Osteoblast (primary cell): Measurements from ENCODE around the gene FAM120AOS. TPM values are rescaled to one million over a fixed set of nuclear protein-coding genes. Genes with fewer than 3 reads are reported as not detected.
"Not testable (repeated sequence)": the region's sequence is repeated elsewhere in the genome, so short reads cannot be mapped to it uniquely, and the experiment has no call there.

Experiments
- DNase-seq: peaks from one replicate; pipeline ENCODE4 v3.0.0; 2011; ENCODE audit warnings: low spot score, mixed read lengths; ENCODE audit not compliant: insufficient read length; ENCODE audit errors: missing footprints
- H2AFZ ChIP-seq: 2 replicates; pipeline ENCODE4 v1.6.0; 2011; ENCODE audit warnings: mild to moderate bottlenecking, low read length
- H3K27ac ChIP-seq: 2 replicates; pipeline ENCODE4 v1.5.1; 2011; ENCODE audit warnings: mild to moderate bottlenecking, low read depth, low read length, moderate library complexity
- H3K27me3 ChIP-seq: 2 replicates; pipeline ENCODE4 v1.6.0; 2012; ENCODE audit warnings: mild to moderate bottlenecking, control low read depth, inconsistent platforms, low read length, moderate library complexity; ENCODE audit not compliant: insufficient read depth
- H3K36me3 ChIP-seq: 2 replicates; pipeline ENCODE4 v1.5.1; 2011; ENCODE audit warnings: mild to moderate bottlenecking, low read length, control low read depth, moderate library complexity; ENCODE audit not compliant: insufficient read depth
- H3K4me1 ChIP-seq: 2 replicates; pipeline ENCODE4 v1.5.1; 2011; ENCODE audit warnings: mild to moderate bottlenecking, low read length, control low read depth, moderate library complexity; ENCODE audit not compliant: insufficient read depth
- H3K4me2 ChIP-seq: 2 replicates; pipeline ENCODE4 v1.6.0; 2011; ENCODE audit warnings: mild to moderate bottlenecking, low read length; ENCODE audit not compliant: insufficient read depth
- H3K4me3 ChIP-seq: fragments of 200-600 bp; sonication (generic); 3 replicates; pipeline ENCODE4 v1.5.1; 2012; ENCODE audit warnings: mild to moderate bottlenecking, low read length, inconsistent platforms; ENCODE audit not compliant: insufficient read depth
- H3K79me2 ChIP-seq: 2 replicates; pipeline ENCODE4 v1.6.0; 2012; ENCODE audit warnings: mild to moderate bottlenecking, low read length, control low read depth, inconsistent platforms; ENCODE audit not compliant: insufficient read depth
- H3K9me3 ChIP-seq: 2 replicates; pipeline ENCODE4 v1.5.1; 2011; ENCODE audit warnings: low read depth, low read length, control low read depth
- H4K20me1 ChIP-seq: 2 replicates; pipeline ENCODE4 v1.6.0; 2012; ENCODE audit warnings: mild to moderate bottlenecking, low read length, control low read depth; ENCODE audit not compliant: insufficient read depth
- total RNA-seq: library from RNA; depleted of rRNA; stranded (reverse); fragments of >200 nt; gene quantifications from 2 replicates; pipeline ENCODE4 v1.2.3, GENCODE V29; 2012
- TF ChIP-seq, protein P1 (sequence below): IDR thresholded peaks from 2 replicates; pipeline ENCODE4 v1.5.1; 2011; ENCODE audit warnings: mild to moderate bottlenecking, low read depth, low read length, moderate library complexity; ENCODE audit errors: extremely low read depth

FAM120AOS gene
- total RNA-seq, 1 donor: 43.4 TPM

DNA sequence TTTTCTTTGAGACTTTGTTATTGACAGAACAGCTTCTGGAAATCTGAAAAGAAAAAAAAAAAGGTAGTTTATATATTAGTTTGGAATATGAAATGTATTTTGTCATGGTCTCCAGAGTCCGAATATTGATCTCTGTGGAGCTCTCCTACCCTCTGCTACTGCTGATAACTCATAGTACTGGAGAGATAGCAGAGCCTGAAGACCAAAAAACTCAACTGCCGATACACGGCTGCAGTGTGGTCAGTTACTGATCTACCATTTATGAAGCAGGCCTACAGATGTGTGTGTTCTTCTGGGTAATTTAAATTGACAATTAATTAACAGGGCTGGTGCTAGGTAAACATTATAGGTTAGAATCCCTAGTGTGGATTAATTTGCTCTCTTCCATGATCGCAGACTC is 5.7 kb downstream of the FAM120AOS start:
- Histone ChIP-seq H3K4me3 (no peak overlapping the region), H3K36me3 (peaks cover 27% of the 10 kb centered on the region), H3K27ac (no peak overlapping the region), H3K79me2 (peaks cover 21% of the 10 kb centered on the region), H3K4me1 (peaks cover 8% of the 10 kb centered on the region), H3K9me3 (no peaks in the 10 kb centered on the region), H4K20me1 (peaks cover 6% of the 10 kb centered on the region), H2AFZ (no peak overlapping the region), H3K4me2 (no peak overlapping the region), H3K27me3 (no peaks in the 10 kb centered on the region)
- no peak for DNase-seq
- TF ChIP-seq, protein P1, sequence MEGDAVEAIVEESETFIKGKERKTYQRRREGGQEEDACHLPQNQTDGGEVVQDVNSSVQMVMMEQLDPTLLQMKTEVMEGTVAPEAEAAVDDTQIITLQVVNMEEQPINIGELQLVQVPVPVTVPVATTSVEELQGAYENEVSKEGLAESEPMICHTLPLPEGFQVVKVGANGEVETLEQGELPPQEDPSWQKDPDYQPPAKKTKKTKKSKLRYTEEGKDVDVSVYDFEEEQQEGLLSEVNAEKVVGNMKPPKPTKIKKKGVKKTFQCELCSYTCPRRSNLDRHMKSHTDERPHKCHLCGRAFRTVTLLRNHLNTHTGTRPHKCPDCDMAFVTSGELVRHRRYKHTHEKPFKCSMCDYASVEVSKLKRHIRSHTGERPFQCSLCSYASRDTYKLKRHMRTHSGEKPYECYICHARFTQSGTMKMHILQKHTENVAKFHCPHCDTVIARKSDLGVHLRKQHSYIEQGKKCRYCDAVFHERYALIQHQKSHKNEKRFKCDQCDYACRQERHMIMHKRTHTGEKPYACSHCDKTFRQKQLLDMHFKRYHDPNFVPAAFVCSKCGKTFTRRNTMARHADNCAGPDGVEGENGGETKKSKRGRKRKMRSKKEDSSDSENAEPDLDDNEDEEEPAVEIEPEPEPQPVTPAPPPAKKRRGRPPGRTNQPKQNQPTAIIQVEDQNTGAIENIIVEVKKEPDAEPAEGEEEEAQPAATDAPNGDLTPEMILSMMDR: no peak

DNA sequence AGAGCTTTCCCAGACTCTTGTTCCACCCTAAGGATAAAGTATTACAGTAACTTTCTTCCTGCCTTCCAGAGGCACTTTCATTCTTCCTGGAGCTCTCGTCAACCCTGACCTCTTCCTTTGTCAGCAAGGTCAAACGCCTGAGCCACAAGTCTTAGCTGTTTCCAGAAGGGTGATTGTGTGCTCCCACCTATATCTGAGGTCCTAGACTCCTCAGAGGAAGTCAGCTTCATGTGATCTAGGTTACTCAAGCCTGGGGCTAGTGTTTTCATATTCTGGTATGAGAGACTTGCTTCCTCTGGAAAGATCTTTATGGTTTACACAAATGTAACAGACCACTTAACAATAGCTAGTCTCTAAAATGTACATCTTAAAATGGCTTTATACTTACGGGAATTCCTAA is 7.3 kb downstream of the FAM120AOS start:
- Histone ChIP-seq H3K79me2 (peaks cover 11% of the 10 kb centered on the region), H3K27me3 (no peaks in the 10 kb centered on the region), H3K9me3 (no peaks in the 10 kb centered on the region), H3K4me3 (no peak overlapping the region), H3K4me1 (peaks cover 8% of the 10 kb centered on the region), H4K20me1 (peaks cover 6% of the 10 kb centered on the region), H2AFZ (no peak overlapping the region), H3K27ac (no peak overlapping the region), H3K4me2 (no peak overlapping the region), H3K36me3 (peaks cover 27% of the 10 kb centered on the region)
- TF ChIP-seq, protein P1: no peak
- no peak for DNase-seq

DNA sequence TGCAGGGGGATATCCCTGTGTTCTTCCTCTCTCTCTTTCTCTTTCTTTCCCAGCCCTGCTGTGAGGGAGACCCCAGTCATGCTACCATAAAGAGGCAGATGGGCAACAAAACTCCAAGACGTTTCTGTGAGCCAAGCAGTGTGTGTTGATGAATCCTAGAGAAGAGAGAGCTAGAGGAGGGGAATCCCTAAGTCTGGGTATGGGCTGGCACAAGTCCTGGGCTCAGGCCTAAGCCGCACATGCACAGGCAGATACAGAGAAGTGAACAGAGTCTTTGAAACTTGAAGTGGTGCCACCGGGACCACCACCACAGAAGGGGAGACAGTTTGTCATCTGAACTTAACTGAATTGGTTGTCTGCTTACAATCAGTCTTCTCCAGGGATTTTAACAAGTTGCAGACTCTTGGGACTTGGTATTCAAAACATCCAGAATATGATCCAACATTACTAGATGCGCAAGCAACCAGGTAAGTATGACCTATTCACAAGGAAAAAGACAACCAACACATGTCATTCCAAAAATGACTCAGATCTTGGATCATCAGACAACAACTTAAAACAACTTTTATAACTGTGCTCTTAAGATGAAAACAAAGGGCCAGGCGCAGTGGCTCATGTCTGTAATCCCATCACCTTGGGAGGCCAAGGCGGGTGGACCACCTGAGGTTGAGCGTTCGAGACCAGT is 12.3 kb downstream of the FAM120AOS start:
- H3K4me1 ChIP-seq: no peaks in the 10 kb centered on the region
- TF ChIP-seq, protein P1: no peak
- H2AFZ ChIP-seq: no peak overlapping the region
- no peaks in the 10 kb centered on the region for H3K27me3 ChIP-seq
- no peak overlapping the region for H3K4me2 ChIP-seq
- no peaks in the 10 kb centered on the region for H3K79me2 ChIP-seq
- DNase-seq: no peak
- H3K4me3 ChIP-seq: no peak overlapping the region
- H3K36me3 ChIP-seq: peaks cover 3% of the 10 kb centered on the region
- no peak overlapping the region for H3K27ac ChIP-seq
- no peaks in the 10 kb centered on the region for H4K20me1 ChIP-seq
- H3K9me3 ChIP-seq: no peaks in the 10 kb centered on the region

DNA sequence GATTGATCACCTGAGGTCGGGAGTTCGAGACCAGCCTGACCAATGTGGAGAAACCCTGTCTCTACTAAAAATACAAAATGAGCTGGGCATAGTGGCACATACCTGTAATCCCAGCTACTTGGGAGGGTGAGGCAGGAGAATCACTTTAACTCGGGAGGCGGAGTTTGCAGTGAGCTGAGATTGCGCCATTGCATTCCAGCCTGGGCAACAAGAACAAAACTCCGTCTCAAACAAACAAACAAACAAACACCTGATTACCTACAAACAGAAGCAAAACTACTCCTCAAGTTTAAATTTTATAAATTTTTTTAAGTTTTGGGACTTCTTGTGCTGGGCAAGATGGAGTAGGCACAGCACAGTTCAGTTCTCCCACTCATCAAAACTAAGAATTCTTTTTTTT is 14.1 kb downstream of the FAM120AOS start:
- not testable (repeated sequence) for H3K27ac ChIP-seq, H3K36me3 ChIP-seq, H2AFZ ChIP-seq, H3K79me2 ChIP-seq, H3K4me1 ChIP-seq, H3K9me3 ChIP-seq, H3K4me3 ChIP-seq, H3K27me3 ChIP-seq, DNase-seq, H3K4me2 ChIP-seq, H4K20me1 ChIP-seq
